Measurements from ENCODE around the gene VIPR2. TPM values are rescaled to one million over a fixed set of nuclear protein-coding genes. Genes with fewer than 3 reads are reported as not detected.
"Not testable (repeated sequence)": the region's sequence is repeated elsewhere in the genome, so short reads cannot be mapped to it uniquely, and the experiment has no call there.

The VIPR2 gene
- total RNA-seq, 1 experiment from 2014 or later = not detected

DNA sequence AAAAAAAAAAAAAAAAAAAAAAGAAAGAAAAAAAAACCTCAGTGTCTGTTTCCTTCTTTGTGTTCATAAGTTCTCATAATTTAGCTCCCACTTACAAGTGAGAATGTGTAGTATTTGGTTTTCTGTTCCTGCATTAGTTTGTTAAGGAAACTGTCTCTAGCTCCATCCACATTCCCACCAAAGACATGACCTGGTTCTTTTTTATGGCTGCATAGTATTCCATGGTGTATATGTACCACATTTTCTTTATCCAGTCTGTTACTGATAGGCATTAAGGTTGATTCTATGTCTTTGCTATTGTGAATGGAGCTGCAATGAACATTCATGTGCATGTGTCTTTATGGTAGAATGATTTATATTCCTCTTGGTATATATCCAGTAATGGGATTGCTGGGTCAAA, 21.4 kb downstream of the VIPR2 start:
- H3K9me3 ChIP-seq (ENCODE audit: low read length); H3K9me2 ChIP-seq (replicated peaks; ENCODE audit: insufficient read depth, low read length): not testable (repeated sequence)

DNA sequence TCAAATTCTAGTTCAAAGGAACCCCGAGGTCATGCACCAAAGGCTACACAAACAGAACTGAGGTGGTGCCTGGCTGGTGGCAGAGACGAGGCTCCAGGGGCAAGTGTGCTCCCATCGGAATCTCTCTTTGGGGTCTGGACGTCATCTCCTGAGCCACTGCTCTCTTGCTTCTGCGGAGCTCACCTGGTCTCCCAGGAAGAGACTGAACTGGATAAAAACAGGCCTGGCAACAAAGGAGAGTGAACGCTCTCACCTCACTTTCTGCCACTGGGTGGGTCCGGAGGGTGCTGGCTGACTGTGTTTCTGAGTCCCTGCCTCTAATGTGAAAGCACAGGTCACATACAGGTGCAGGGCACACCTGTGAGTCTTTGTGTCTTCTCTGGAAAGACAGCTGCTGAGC, 22.4 kb downstream of the VIPR2 start:
- Histone ChIP-seq H3K36me3 (ENCODE audit: insufficient read depth, low read length) (no peaks in the 10 kb centered on the region), H3K27me3 (ENCODE audit: low read length) (no peaks in the 10 kb centered on the region), H4K20me1 (ENCODE audit: insufficient read depth, low read depth, low read length) (no peaks in the 10 kb centered on the region), H3K4me3 (ENCODE audit: low read length) (no peak overlapping the region), H3K9me3 (ENCODE audit: low read length) (no peaks in the 10 kb centered on the region), H3K9ac (ENCODE audit: low read length) (no peak overlapping the region), H3K4me1 (ENCODE audit: low read length) (no peaks in the 10 kb centered on the region), H2AFZ (ENCODE audit: low read length) (no peak overlapping the region), H3K4me2 (ENCODE audit: low read depth, low read length, poor library complexity, severe bottlenecking) (no peak overlapping the region), H3K27ac (ENCODE audit: low read length) (no peak overlapping the region), H3K9me2 (replicated peaks; ENCODE audit: insufficient read depth, low read length) (no peaks in the 10 kb centered on the region), H3K79me2 (ENCODE audit: low read length) (no peaks in the 10 kb centered on the region)
- DNase-seq = no peak

More for the DNA sequence above, 21.4 kb downstream of the VIPR2 start:
- H3K36me3 ChIP-seq (ENCODE audit: insufficient read depth, low read length); DNase-seq; H3K79me2 ChIP-seq (ENCODE audit: low read length); H3K27ac ChIP-seq (ENCODE audit: low read length); H3K9ac ChIP-seq (ENCODE audit: low read length); H4K20me1 ChIP-seq (ENCODE audit: insufficient read depth, low read depth, low read length); H3K4me1 ChIP-seq (ENCODE audit: low read length); H3K4me2 ChIP-seq (ENCODE audit: low read depth, low read length, poor library complexity, severe bottlenecking); H3K27me3 ChIP-seq (ENCODE audit: low read length); H3K4me3 ChIP-seq (ENCODE audit: low read length); H2AFZ ChIP-seq (ENCODE audit: low read length): not testable (repeated sequence)

- Histone ChIP-seq H4K20me1 (ENCODE audit: insufficient read depth, low read depth, low read length) (no peaks in the 10 kb centered on the region), H3K79me2 (ENCODE audit: low read length) (no peaks in the 10 kb centered on the region), H3K9me2 (replicated peaks; ENCODE audit: insufficient read depth, low read length) (no peaks in the 10 kb centered on the region), H2AFZ (ENCODE audit: low read length) (no peak overlapping the region), H3K4me3 (ENCODE audit: low read length) (no peak overlapping the region), H3K9ac (ENCODE audit: low read length) (no peak overlapping the region), H3K9me3 (ENCODE audit: low read length) (no peaks in the 10 kb centered on the region), H3K27me3 (ENCODE audit: low read length) (no peaks in the 10 kb centered on the region), H3K36me3 (ENCODE audit: insufficient read depth, low read length) (no peaks in the 10 kb centered on the region), H3K27ac (ENCODE audit: low read length) (no peak overlapping the region), H3K4me2 (ENCODE audit: low read depth, low read length, poor library complexity, severe bottlenecking) (no peak overlapping the region), H3K4me1 (ENCODE audit: low read length) (no peaks in the 10 kb centered on the region)
- no peak for DNase-seq
These were observed 23.2 kb downstream of the VIPR2 start for GRCh38 chr7:159121476-159121875.

GRCh38 chr7:159121068-159121467, 23.6 kb downstream of the VIPR2 start:
- Histone ChIP-seq H3K9ac (ENCODE audit: low read length) (no peak overlapping the region), H3K4me1 (ENCODE audit: low read length) (no peaks in the 10 kb centered on the region), H3K9me2 (replicated peaks; ENCODE audit: insufficient read depth, low read length) (no peaks in the 10 kb centered on the region), H3K79me2 (ENCODE audit: low read length) (no peaks in the 10 kb centered on the region), H3K36me3 (ENCODE audit: insufficient read depth, low read length) (no peaks in the 10 kb centered on the region), H2AFZ (ENCODE audit: low read length) (no peak overlapping the region), H3K27me3 (ENCODE audit: low read length) (no peaks in the 10 kb centered on the region), H3K27ac (ENCODE audit: low read length) (no peak overlapping the region), H3K9me3 (ENCODE audit: low read length) (no peaks in the 10 kb centered on the region), H3K4me2 (ENCODE audit: low read depth, low read length, poor library complexity, severe bottlenecking) (no peak overlapping the region), H3K4me3 (ENCODE audit: low read length) (no peak overlapping the region), H4K20me1 (ENCODE audit: insufficient read depth, low read depth, low read length) (no peaks in the 10 kb centered on the region)
- no peak for DNase-seq

DNA sequence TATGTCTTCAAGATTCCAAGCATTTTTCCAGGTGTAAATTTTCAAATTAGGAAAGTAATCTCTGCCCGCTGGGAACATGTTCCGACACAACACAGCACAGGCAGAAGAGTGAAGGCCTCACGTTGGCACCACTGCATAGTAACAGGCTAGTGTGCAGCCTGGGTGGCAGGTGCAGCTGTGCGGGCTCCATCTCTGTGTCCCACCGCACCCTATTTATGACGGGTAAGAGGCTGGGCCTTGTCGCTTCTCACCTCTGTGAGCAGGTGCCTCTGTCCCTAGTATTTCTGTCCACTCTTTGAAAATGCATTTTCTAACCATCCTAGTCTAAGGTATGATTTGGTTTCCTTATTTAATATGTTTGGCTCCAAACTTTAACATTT, 24.1 kb downstream of the VIPR2 start:
- H3K27me3 ChIP-seq (ENCODE audit: low read length) = no peaks in the 10 kb centered on the region
- DNase-seq = no peak
- H3K4me3 ChIP-seq (ENCODE audit: low read length) = no peak overlapping the region
- no peaks in the 10 kb centered on the region for H3K4me1 ChIP-seq (ENCODE audit: low read length)
- no peak overlapping the region for H2AFZ ChIP-seq (ENCODE audit: low read length)
- H3K36me3 ChIP-seq (ENCODE audit: insufficient read depth, low read length) = no peaks in the 10 kb centered on the region
- no peaks in the 10 kb centered on the region for H4K20me1 ChIP-seq (ENCODE audit: insufficient read depth, low read depth, low read length)
- H3K9ac ChIP-seq (ENCODE audit: low read length) = no peak overlapping the region
- H3K27ac ChIP-seq (ENCODE audit: low read length) = no peak overlapping the region
- H3K79me2 ChIP-seq (ENCODE audit: low read length) = no peaks in the 10 kb centered on the region
- H3K9me3 ChIP-seq (ENCODE audit: low read length) = no peaks in the 10 kb centered on the region
- no peak overlapping the region for H3K4me2 ChIP-seq (ENCODE audit: low read depth, low read length, poor library complexity, severe bottlenecking)
- no peaks in the 10 kb centered on the region for H3K9me2 ChIP-seq (replicated peaks; ENCODE audit: insufficient read depth, low read length)

DNA sequence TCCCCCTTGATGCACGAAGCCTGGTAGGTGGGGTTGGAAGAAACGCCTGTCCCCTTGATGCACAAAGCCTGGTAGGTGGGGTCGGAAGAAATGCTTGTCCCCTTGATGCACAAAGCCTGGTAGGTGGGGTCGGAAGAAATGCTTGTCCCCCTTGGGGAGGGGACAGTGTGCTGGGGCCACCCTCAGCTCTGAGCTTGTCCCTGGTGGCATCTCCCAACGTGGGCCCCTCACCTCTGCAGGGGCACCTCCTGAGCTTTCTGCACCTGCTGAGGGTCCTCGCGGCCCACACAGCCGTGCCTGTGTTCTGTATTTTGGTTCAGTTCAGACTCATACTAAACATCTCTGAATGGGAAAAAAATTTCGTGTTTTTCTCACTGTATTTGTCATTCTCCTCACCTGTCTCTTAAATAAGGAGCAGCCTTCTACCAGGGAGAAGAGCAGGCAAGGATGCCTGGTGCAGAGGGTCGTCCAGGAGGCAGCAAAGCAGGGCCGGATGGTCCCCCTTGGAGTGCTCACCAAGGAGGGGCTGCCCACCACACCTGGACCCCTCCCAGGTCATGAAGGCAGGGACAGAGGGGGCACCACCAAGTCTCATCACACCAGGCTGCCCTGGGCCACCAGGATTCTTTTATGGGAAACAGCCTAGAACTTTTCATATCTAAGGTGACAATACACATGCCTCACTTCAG, 24.7 kb downstream of the VIPR2 start:
- H3K9ac ChIP-seq (ENCODE audit: low read length) = no peak overlapping the region

GRCh38 chr7:159119026-159119741, 25.5 kb downstream of the VIPR2 start:
- no peaks in the 10 kb centered on the region for H3K27me3 ChIP-seq (ENCODE audit: low read length)
- H3K9ac ChIP-seq (ENCODE audit: low read length) = no peak overlapping the region
- no peak overlapping the region for H3K27ac ChIP-seq (ENCODE audit: low read length)
- no peak overlapping the region for H2AFZ ChIP-seq (ENCODE audit: low read length)
- no peaks in the 10 kb centered on the region for H3K9me2 ChIP-seq (replicated peaks; ENCODE audit: insufficient read depth, low read length)
- no peak overlapping the region for H3K4me3 ChIP-seq (ENCODE audit: low read length)
- H3K79me2 ChIP-seq (ENCODE audit: low read length) = no peaks in the 10 kb centered on the region
- H3K9me3 ChIP-seq (ENCODE audit: low read length) = no peaks in the 10 kb centered on the region
- no peak overlapping the region for H3K4me2 ChIP-seq (ENCODE audit: low read depth, low read length, poor library complexity, severe bottlenecking)
- H3K4me1 ChIP-seq (ENCODE audit: low read length) = no peaks in the 10 kb centered on the region
- DNase-seq = no peak
- no peaks in the 10 kb centered on the region for H3K36me3 ChIP-seq (ENCODE audit: insufficient read depth, low read length)
- H4K20me1 ChIP-seq (ENCODE audit: insufficient read depth, low read depth, low read length) = no peaks in the 10 kb centered on the region

More for the DNA sequence above, 24.7 kb downstream of the VIPR2 start:
- Histone ChIP-seq H3K4me1 (ENCODE audit: low read length) (no peaks in the 10 kb centered on the region), H3K36me3 (ENCODE audit: insufficient read depth, low read length) (no peaks in the 10 kb centered on the region), H2AFZ (ENCODE audit: low read length) (no peak overlapping the region), H3K4me3 (ENCODE audit: low read length) (no peak overlapping the region), H3K4me2 (ENCODE audit: low read depth, low read length, poor library complexity, severe bottlenecking) (no peak overlapping the region), H3K27ac (ENCODE audit: low read length) (no peak overlapping the region), H3K9me2 (replicated peaks; ENCODE audit: insufficient read depth, low read length) (no peaks in the 10 kb centered on the region), H4K20me1 (ENCODE audit: insufficient read depth, low read depth, low read length) (no peaks in the 10 kb centered on the region), H3K79me2 (ENCODE audit: low read length) (no peaks in the 10 kb centered on the region), H3K27me3 (ENCODE audit: low read length) (no peaks in the 10 kb centered on the region), H3K9me3 (ENCODE audit: low read length) (no peaks in the 10 kb centered on the region)
- DNase-seq = no peak

DNA sequence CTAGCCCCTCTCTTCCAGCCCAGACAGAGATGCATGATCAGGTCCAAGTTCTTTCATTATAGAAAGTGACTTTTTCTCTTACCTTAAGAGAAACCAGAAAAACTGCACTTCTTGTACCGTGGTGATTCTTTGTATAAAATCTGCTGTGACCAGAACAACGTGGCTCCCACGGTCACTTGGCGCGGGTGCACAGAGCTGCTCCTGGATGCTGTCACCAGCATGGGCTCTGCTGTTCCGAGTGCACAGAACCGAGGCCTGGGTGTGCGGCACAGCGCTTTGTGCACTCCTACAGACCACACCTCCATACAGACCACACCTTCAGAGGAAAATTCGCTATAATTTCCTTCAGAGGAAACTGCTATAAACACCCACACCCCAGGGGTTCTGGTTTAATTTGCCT, 26.0 kb downstream of the VIPR2 start:
- Histone ChIP-seq H3K4me3 (ENCODE audit: low read length) (no peak overlapping the region), H2AFZ (ENCODE audit: low read length) (no peak overlapping the region), H3K27me3 (ENCODE audit: low read length) (no peaks in the 10 kb centered on the region), H3K79me2 (ENCODE audit: low read length) (no peaks in the 10 kb centered on the region), H3K4me1 (ENCODE audit: low read length) (no peaks in the 10 kb centered on the region), H3K9ac (ENCODE audit: low read length) (no peak overlapping the region), H3K36me3 (ENCODE audit: insufficient read depth, low read length) (no peaks in the 10 kb centered on the region), H3K9me2 (replicated peaks; ENCODE audit: insufficient read depth, low read length) (no peaks in the 10 kb centered on the region), H3K9me3 (ENCODE audit: low read length) (no peaks in the 10 kb centered on the region), H3K27ac (ENCODE audit: low read length) (no peak overlapping the region), H3K4me2 (ENCODE audit: low read depth, low read length, poor library complexity, severe bottlenecking) (no peak overlapping the region), H4K20me1 (ENCODE audit: insufficient read depth, low read depth, low read length) (no peaks in the 10 kb centered on the region)
- no peak for DNase-seq

Measured in Karpas-422 (cell line).